Lung (tissue), 12 donors: Measurements from ENCODE around the gene FSTL1. TPM values are rescaled to one million over a fixed set of nuclear protein-coding genes. Genes with fewer than 3 reads are reported as not detected.
A peak's percentile ranks its signal among the peaks of the same experiment; 100 is the strongest.

Experiments
- ATAC-seq: fragments of 200-7000 bp; cut with Tn5 transposase; one replicate; pipeline ENCODE4 v1.9.1; 2020; ENCODE audit warnings: moderate number of reproducible peaks; ENCODE audit not compliant: insufficient read depth, low FRiP score
- DNase-seq, 3 donors: peaks; one replicate each; pipeline ENCODE4 v3.0.0-alpha.2; 2013 to 2017
- H3K27ac ChIP-seq, 2 donors: one replicate each; pipeline ENCODE4 v1.5.1; 2013; ENCODE audit warnings: mild to moderate bottlenecking in 2 of 2, moderate library complexity in 2 of 2, control low read depth in 1 of 2, inconsistent platforms in 1 of 2, low read depth in 1 of 2, low read length in 1 of 2
- H3K27me3 ChIP-seq, 3 donors: one replicate each; pipeline ENCODE4 v1.5.1; 2013; ENCODE audit warnings: low read length in 2 of 3; ENCODE audit not compliant: control insufficient read depth in 3 of 3, insufficient read depth in 3 of 3
- H3K36me3 ChIP-seq, 4 donors: one replicate each; pipeline ENCODE4 v1.5.1; 2013; ENCODE audit warnings: low read length in 4 of 4, mild to moderate bottlenecking in 1 of 4, moderate library complexity in 1 of 4; ENCODE audit not compliant: control insufficient read depth in 4 of 4, insufficient read depth in 4 of 4
- H3K4me1 ChIP-seq, 5 donors: one replicate each; pipeline ENCODE4 v1.5.1; 2013; ENCODE audit warnings: low read length in 5 of 5, mild to moderate bottlenecking in 2 of 5, moderate library complexity in 1 of 5; ENCODE audit not compliant: control insufficient read depth in 5 of 5, insufficient read depth in 5 of 5
- H3K4me3 ChIP-seq: one replicate; pipeline ENCODE4 v1.5.1; 2013; ENCODE audit warnings: mild to moderate bottlenecking, control low read depth, moderate library complexity
- H3K9ac ChIP-seq, 2 donors: one replicate each; pipeline ENCODE4 v1.5.1; 2013; ENCODE audit warnings: low read length in 2 of 2, control low read depth in 1 of 2; ENCODE audit not compliant: insufficient read depth in 1 of 2
- H3K9me3 ChIP-seq, 4 donors: one replicate each; pipeline ENCODE4 v1.5.1; 2013; ENCODE audit warnings: low read length in 3 of 4, mild to moderate bottlenecking in 1 of 4, moderate library complexity in 1 of 4; ENCODE audit not compliant: control insufficient read depth in 4 of 4, insufficient read depth in 3 of 4
- WGBS, 2 donors: extraction: QIAGEN DNeasy Blood & Tissue Kit; methylation state at CpG; one replicate each; pipeline ENCODE4 v1.1.7; 2013; 5-methylcytosine and 5-hydroxymethylcytosine counted together
- polyA plus RNA-seq, 2 donors: library from polyadenylated mRNA; stranded (reverse); fragments of 200-250 nt; gene quantifications; one replicate each; pipeline ENCODE4 v1.2.1, GENCODE V29; 2013
- total RNA-seq, 2 donors: library from RNA; depleted of rRNA in 1 of 2; stranded (reverse); fragments of >200 nt in 1 of 2; gene quantifications; one replicate each; pipeline ENCODE4 v1.2.1, GENCODE V29; 2014 to 2021
- TF ChIP-seq, protein P1 (sequence below): IDR thresholded peaks from 2 replicates; pipeline ENCODE4 v1.5.1; 2012; ENCODE audit warnings: mild to moderate bottlenecking; ENCODE audit errors: control extremely low read depth, extremely low read depth
- donor health status: control.
- donor health status: control.
- donor health status: Bipolar disorder and iron deficiency.
- donor health status: healthy.
- donor health status: DM: yes; HTN: yes; CAD: no.

FSTL1 gene
- total and polyA plus RNA-seq, 4 donors = 24.9 to 544 (median 192) TPM

DNA sequence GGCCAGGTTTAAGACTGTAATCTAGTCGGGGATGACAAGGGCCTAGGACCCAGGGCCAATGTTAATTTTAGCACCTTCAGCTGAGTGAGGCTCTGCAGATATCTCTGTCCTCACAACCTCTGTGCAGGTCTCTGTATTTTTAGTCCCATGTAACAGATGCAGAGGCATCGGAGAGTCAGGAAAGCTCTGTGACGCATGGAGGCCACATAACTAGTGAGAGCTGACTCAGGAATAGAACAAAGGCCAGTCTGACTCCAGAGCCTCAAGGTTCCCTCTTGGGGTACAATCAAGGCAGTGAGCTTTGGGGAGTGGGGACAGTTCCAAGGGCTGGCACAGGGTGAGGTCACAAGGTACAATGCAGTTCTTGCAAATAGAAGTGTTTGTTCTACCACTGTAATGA is 31.0 kb downstream of the FSTL1 start:
- TF ChIP-seq, protein P1, sequence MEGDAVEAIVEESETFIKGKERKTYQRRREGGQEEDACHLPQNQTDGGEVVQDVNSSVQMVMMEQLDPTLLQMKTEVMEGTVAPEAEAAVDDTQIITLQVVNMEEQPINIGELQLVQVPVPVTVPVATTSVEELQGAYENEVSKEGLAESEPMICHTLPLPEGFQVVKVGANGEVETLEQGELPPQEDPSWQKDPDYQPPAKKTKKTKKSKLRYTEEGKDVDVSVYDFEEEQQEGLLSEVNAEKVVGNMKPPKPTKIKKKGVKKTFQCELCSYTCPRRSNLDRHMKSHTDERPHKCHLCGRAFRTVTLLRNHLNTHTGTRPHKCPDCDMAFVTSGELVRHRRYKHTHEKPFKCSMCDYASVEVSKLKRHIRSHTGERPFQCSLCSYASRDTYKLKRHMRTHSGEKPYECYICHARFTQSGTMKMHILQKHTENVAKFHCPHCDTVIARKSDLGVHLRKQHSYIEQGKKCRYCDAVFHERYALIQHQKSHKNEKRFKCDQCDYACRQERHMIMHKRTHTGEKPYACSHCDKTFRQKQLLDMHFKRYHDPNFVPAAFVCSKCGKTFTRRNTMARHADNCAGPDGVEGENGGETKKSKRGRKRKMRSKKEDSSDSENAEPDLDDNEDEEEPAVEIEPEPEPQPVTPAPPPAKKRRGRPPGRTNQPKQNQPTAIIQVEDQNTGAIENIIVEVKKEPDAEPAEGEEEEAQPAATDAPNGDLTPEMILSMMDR = no peak

DNA sequence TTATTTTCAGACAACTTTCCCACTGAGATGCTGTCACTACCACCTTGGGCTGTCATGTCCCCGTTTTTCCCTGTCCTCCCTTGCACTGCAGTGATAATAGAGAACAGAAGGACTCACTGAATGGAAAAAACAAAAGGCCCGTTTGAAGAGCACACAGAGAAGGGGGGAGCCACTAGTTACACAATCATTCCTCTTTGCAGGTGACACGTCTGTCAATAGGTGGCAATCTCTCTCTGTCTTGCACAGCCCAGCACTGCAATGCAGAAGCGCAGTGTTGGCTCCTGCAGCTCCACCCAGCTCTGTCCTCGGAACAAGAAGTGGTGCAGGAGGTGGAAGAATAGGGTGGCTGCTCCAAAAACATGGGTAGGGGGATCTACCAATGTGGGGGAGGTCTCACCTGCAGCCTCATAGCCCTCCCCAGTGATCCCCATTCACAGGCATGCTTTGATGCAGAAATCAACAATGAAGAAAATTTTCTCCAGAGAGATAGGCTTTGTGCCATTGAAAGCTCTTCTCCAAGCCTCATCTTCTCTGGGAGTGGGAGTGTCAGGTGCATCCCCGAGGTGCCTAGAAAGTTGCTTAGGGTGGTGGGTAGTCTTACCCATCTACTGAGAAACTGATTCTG is 31.8 kb downstream of the FSTL1 start:
- no peak overlapping the region for H3K4me3 ChIP-seq

More for the DNA sequence above, 31.0 kb downstream of the FSTL1 start:
- ATAC-seq = no peak
- WGBS, 2 donors = 89 to 93% methylated on average over 3 of the region's 3 CpGs
- Histone ChIP-seq H3K27ac (peak overlapping the region in 1 of 2 donors; percentile 90), H3K4me1 (peaks cover 12 to 59% (median 31%) of the 10 kb centered on the region in 5 donors), H3K27me3 (no peaks in the 10 kb centered on the region), H3K9me3 (no peaks in the 10 kb centered on the region), H3K4me3 (no peak overlapping the region), H3K36me3 (peaks cover 0 to 4% (median under 1%) of the 10 kb centered on the region in 4 donors), H3K9ac (no peak overlapping the region)
- no peak for DNase-seq

DNA sequence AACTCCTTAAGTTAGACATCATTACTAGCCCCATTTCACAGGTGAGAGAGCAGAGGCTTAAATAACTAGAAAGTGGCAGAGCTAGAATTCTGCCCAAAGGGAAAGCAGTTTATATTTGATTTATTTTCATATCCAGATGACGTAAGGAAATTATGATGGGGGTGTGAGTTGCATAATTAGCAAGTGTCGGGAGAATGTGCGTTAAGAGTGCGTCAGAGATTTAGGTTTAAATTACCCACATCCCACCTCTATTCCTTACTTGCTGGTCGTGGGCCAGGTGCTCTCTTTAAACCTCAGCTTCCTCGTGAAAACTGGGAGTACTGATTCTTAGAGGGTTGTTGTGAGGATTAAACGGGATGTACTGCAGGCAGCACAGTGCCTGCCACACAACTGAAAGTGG is 32.3 kb downstream of the FSTL1 start:
- DNase-seq = no peak
- H3K4me3 ChIP-seq = no peak overlapping the region
- H3K27me3 ChIP-seq = no peaks in the 10 kb centered on the region
- H3K9me3 ChIP-seq = no peaks in the 10 kb centered on the region
- peaks cover 11 to 47% (median 26%) of the 10 kb centered on the region in 5 donors for H3K4me1 ChIP-seq
- no peak overlapping the region for H3K9ac ChIP-seq
- H3K27ac ChIP-seq = peak overlapping the region; percentile 14 to 73
- 54 to 65% methylated on average over 7 of the region's 7 CpGs for WGBS, 2 donors
- peaks cover 0 to 4% (median under 1%) of the 10 kb centered on the region in 4 donors for H3K36me3 ChIP-seq
- TF ChIP-seq, protein P1 = no peak
- no peak for ATAC-seq

More for the DNA sequence above, 31.8 kb downstream of the FSTL1 start:
- ATAC-seq = peak; percentile 37
- H3K9me3 ChIP-seq = no peaks in the 10 kb centered on the region
- DNase-seq = peak in 2 of 3 donors; percentile 52 to 69
- 14 to 16% methylated on average over 6 of the region's 6 CpGs for WGBS, 2 donors
- H3K27me3 ChIP-seq = no peaks in the 10 kb centered on the region
- peaks cover 0 to 4% (median 0%) of the 10 kb centered on the region in 4 donors for H3K36me3 ChIP-seq
- H3K4me1 ChIP-seq = peaks cover 11 to 52% (median 26%) of the 10 kb centered on the region in 5 donors
- TF ChIP-seq, protein P1 = peak; percentile 15
- H3K9ac ChIP-seq = no peak overlapping the region
- peak overlapping the region; percentile 73 to 85 for H3K27ac ChIP-seq
